Lung (tissue), 12 donors: ENCODE data around the gene DNAH10. TPM values are rescaled to one million over a fixed set of nuclear protein-coding genes. Genes with fewer than 3 reads are reported as not detected.

Source experiments
- ATAC-seq: fragments of 200-7000 bp; cut with Tn5 transposase; one replicate; pipeline ENCODE4 v1.9.1; 2020; ENCODE audit warnings: moderate number of reproducible peaks; ENCODE audit not compliant: insufficient read depth, low FRiP score
- DNase-seq, 3 donors: peaks; one replicate each; pipeline ENCODE4 v3.0.0-alpha.2; 2013 to 2017
- H3K27ac ChIP-seq, 2 donors: one replicate each; pipeline ENCODE4 v1.5.1; 2013; ENCODE audit warnings: mild to moderate bottlenecking in 2 of 2, moderate library complexity in 2 of 2, control low read depth in 1 of 2, inconsistent platforms in 1 of 2, low read depth in 1 of 2, low read length in 1 of 2
- H3K27me3 ChIP-seq, 3 donors: one replicate each; pipeline ENCODE4 v1.5.1; 2013; ENCODE audit warnings: low read length in 2 of 3; ENCODE audit not compliant: control insufficient read depth in 3 of 3, insufficient read depth in 3 of 3
- H3K36me3 ChIP-seq, 4 donors: one replicate each; pipeline ENCODE4 v1.5.1; 2013; ENCODE audit warnings: low read length in 4 of 4, mild to moderate bottlenecking in 1 of 4, moderate library complexity in 1 of 4; ENCODE audit not compliant: control insufficient read depth in 4 of 4, insufficient read depth in 4 of 4
- H3K4me1 ChIP-seq, 5 donors: one replicate each; pipeline ENCODE4 v1.5.1; 2013; ENCODE audit warnings: low read length in 5 of 5, mild to moderate bottlenecking in 2 of 5, moderate library complexity in 1 of 5; ENCODE audit not compliant: control insufficient read depth in 5 of 5, insufficient read depth in 5 of 5
- H3K4me3 ChIP-seq: one replicate; pipeline ENCODE4 v1.5.1; 2013; ENCODE audit warnings: mild to moderate bottlenecking, control low read depth, moderate library complexity
- H3K9ac ChIP-seq, 2 donors: one replicate each; pipeline ENCODE4 v1.5.1; 2013; ENCODE audit warnings: low read length in 2 of 2, control low read depth in 1 of 2; ENCODE audit not compliant: insufficient read depth in 1 of 2
- H3K9me3 ChIP-seq, 4 donors: one replicate each; pipeline ENCODE4 v1.5.1; 2013; ENCODE audit warnings: low read length in 3 of 4, mild to moderate bottlenecking in 1 of 4, moderate library complexity in 1 of 4; ENCODE audit not compliant: control insufficient read depth in 4 of 4, insufficient read depth in 3 of 4
- CTCF ChIP-seq: IDR thresholded peaks from 2 replicates; pipeline ENCODE4 v1.5.1; 2012; ENCODE audit warnings: mild to moderate bottlenecking; ENCODE audit errors: control extremely low read depth, extremely low read depth
- WGBS, 2 donors: extraction: QIAGEN DNeasy Blood & Tissue Kit; methylation state at CpG; one replicate each; pipeline ENCODE4 v1.1.7; 2013; 5-methylcytosine and 5-hydroxymethylcytosine counted together
- polyA plus RNA-seq, 2 donors: library from polyadenylated mRNA; stranded (reverse); fragments of 200-250 nt; gene quantifications; one replicate each; pipeline ENCODE4 v1.2.1, GENCODE V29; 2013
- total RNA-seq, 2 donors: library from RNA; depleted of rRNA in 1 of 2; stranded (reverse); fragments of >200 nt in 1 of 2; gene quantifications; one replicate each; pipeline ENCODE4 v1.2.1, GENCODE V29; 2014 to 2021
- donor health status: control.
- donor health status: control.
- donor health status: Bipolar disorder and iron deficiency.
- donor health status: healthy.
- donor health status: DM: yes; HTN: yes; CAD: no.

DNAH10 gene
- total and polyA plus RNA-seq, 4 donors = 2.0 to 21.7 (median 9.1) TPM

DNA sequence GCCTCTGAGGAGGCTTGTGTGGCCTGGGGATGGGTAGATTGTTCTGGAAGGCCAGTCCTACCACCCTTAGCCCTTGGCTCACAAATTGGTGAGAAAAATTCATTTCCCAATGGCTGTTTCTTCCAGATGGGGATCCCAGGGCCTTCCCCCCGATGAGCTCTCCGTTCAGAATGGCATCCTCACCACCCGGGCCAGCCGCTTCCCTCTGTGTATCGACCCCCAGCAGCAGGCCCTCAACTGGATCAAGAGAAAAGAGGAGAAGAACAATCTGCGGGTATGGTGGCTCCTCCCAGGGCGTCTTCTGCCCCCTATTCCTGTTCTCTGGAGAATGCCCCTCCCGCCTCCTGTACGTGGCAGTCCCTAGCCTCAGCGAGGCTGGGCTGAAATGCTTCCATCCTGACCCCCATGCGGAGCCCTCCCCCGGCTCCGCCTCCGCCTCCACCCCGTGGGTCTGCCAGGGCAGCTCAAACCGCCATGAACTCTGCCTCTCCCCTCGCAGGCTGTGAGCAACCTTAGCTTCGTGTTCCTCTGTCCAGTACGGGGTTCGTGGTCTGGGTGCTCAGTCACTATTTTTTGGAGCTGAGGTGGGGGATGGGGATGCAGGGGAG is 152.7 kb downstream of the DNAH10 start:
- H3K4me1 ChIP-seq = peaks cover 0 to 4% (median 0%) of the 10 kb centered on the region in 5 donors
- H3K9me3 ChIP-seq = no peaks in the 10 kb centered on the region
- no peaks in the 10 kb centered on the region for H3K36me3 ChIP-seq
- DNase-seq (no peak), ATAC-seq (no peak)
- 72 to 81% methylated on average over 20 of the region's 20 CpGs for WGBS, 2 donors
- H3K4me3 ChIP-seq = no peak overlapping the region
- no peaks in the 10 kb centered on the region for H3K27me3 ChIP-seq
- no peak for TF ChIP-seq CTCF
- no peak overlapping the region for H3K27ac ChIP-seq
- H3K9ac ChIP-seq = no peak overlapping the region

- 72 to 85% methylated on average over 5 of the region's 5 CpGs for WGBS, 2 donors
- H3K4me3 ChIP-seq = no peak overlapping the region
- no peak for TF ChIP-seq CTCF
- no peak for DNase-seq
- ATAC-seq = no peak
- H3K4me1 ChIP-seq = peaks cover 0 to 4% (median 0%) of the 10 kb centered on the region in 5 donors
- no peak overlapping the region for H3K9ac ChIP-seq
- no peak overlapping the region for H3K27ac ChIP-seq
- H3K36me3 ChIP-seq = no peaks in the 10 kb centered on the region
- H3K9me3 ChIP-seq = no peaks in the 10 kb centered on the region
- no peaks in the 10 kb centered on the region for H3K27me3 ChIP-seq
Observed at GRCh38 chr12:123916729-123917128, 154.6 kb downstream of the DNAH10 start.

GRCh38 chr12:123917337-123917850 is 155.3 kb downstream of the DNAH10 start:
- Histone ChIP-seq H3K4me1 (peaks cover 0 to 4% (median 0%) of the 10 kb centered on the region in 5 donors), H3K27ac (no peak overlapping the region), H3K4me3 (no peak overlapping the region), H3K9me3 (no peaks in the 10 kb centered on the region), H3K36me3 (no peaks in the 10 kb centered on the region), H3K9ac (no peak overlapping the region), H3K27me3 (no peaks in the 10 kb centered on the region)
- ATAC-seq = no peak
- no peak for DNase-seq
- no peak for TF ChIP-seq CTCF
- 92 to 96% methylated on average over 19 of the region's 19 CpGs for WGBS, 2 donors

- no peak for TF ChIP-seq CTCF
- H3K9ac ChIP-seq = no peak overlapping the region
- no peaks in the 10 kb centered on the region for H3K9me3 ChIP-seq
- H3K4me3 ChIP-seq = no peak overlapping the region
- WGBS, 2 donors = 83 to 92% methylated on average over 3 of the region's 3 CpGs
- no peaks in the 10 kb centered on the region for H3K27me3 ChIP-seq
- peaks cover 0 to 4% (median 0%) of the 10 kb centered on the region in 5 donors for H3K4me1 ChIP-seq
- DNase-seq (no peak), ATAC-seq (no peak)
- H3K27ac ChIP-seq = no peak overlapping the region
- H3K36me3 ChIP-seq = no peaks in the 10 kb centered on the region
Observed at GRCh38 chr12:123919980-123920360, 157.9 kb downstream of the DNAH10 start.
